ENCODE data around the gene DERL3. TPM values are rescaled to one million over a fixed set of nuclear protein-coding genes. Genes with fewer than 3 reads are reported as not detected.
"Not testable (repeated sequence)": the region's sequence is repeated elsewhere in the genome, so short reads cannot be mapped to it uniquely, and the experiment has no call there.

Gene DERL3
- total RNA-seq, 1 experiment from 2014 or later: 12.5 TPM

- H3K36me3 Mint-ChIP-seq: peaks cover 5% of the 10 kb centered on the region
- H3K4me3 Mint-ChIP-seq: no peak overlapping the region
- H3K4me1 Mint-ChIP-seq: peaks cover 18% of the 10 kb centered on the region
- H3K9me3 Mint-ChIP-seq: no peaks in the 10 kb centered on the region
- CTCF ChIA-PET: interaction anchor here (0.6 to 5.0 kb wide), 14 partner anchors 10 to 271 kb away, joined by 3 to 38 read pairs (median 4); partner anchors contain the start of genes C22orf15 and MIF
- H3K27me3 Mint-ChIP-seq (ENCODE audit: low read depth): no peaks in the 10 kb centered on the region; the same call in 1 of the 2 replicates
- DNase-seq (ENCODE audit: low spot score) (peak; percentile 60), ATAC-seq (peak; percentile 12)
- H3K27ac Mint-ChIP-seq: peak overlapping the region; percentile 18; the same call in 1 of the 2 replicates
- POLR2A ChIA-PET: interaction anchor here (1.2 kb wide), 1 partner anchor 32 kb away, joined by 5 read pairs; the partner anchor contains the start of gene MIF
- TF ChIP-seq GABPB1 (CRISPR knock-in tag; IDR thresholded peaks at IDR 0.05): no peak
- no peak for TF ChIP-seq KAT7 (CRISPR knock-in tag; IDR thresholded peaks at IDR 0.05; ENCODE audit: borderline replicate concordance)
- no peak for TF ChIP-seq SMAD3 (CRISPR knock-in tag; IDR thresholded peaks at IDR 0.05; ENCODE audit: borderline replicate concordance)
- TF ChIP-seq ZNF317 (CRISPR knock-in tag; IDR thresholded peaks at IDR 0.05; ENCODE audit: borderline replicate concordance, low read depth): no peak
- no peak for TF ChIP-seq SMAD4 (CRISPR knock-in tag; IDR thresholded peaks at IDR 0.05)
- TF ChIP-seq TCF7 (CRISPR knock-in tag; IDR thresholded peaks at IDR 0.05; ENCODE audit: low read depth): no peak
- TF ChIP-seq FOXK1 (CRISPR knock-in tag; IDR thresholded peaks at IDR 0.05): no peak
- no peak for TF ChIP-seq NFE2L1 (CRISPR knock-in tag; IDR thresholded peaks at IDR 0.05)
- TF ChIP-seq CBFB (CRISPR knock-in tag; IDR thresholded peaks at IDR 0.05; ENCODE audit: low read depth): no peak
- no peak for TF ChIP-seq ARID4B (CRISPR knock-in tag; IDR thresholded peaks at IDR 0.05; ENCODE audit: borderline replicate concordance)
- TF ChIP-seq STAT6 (CRISPR knock-in tag; conservative IDR thresholded peaks at IDR 0.05; ENCODE audit: low read depth): no peak
- no peak for TF ChIP-seq TP53 (CRISPR knock-in tag; IDR thresholded peaks at IDR 0.05)
- no peak for TF ChIP-seq ZNF219 (CRISPR knock-in tag; IDR thresholded peaks at IDR 0.05; ENCODE audit: borderline replicate concordance)
- TF ChIP-seq SOX15 (CRISPR knock-in tag; IDR thresholded peaks at IDR 0.05): no peak
- TF ChIP-seq AFF4 (CRISPR knock-in tag; IDR thresholded peaks at IDR 0.05; ENCODE audit: borderline replicate concordance): no peak
- no peak for TF ChIP-seq ATF2 (CRISPR knock-in tag; IDR thresholded peaks at IDR 0.05; ENCODE audit: borderline replicate concordance, low read depth)
- no peak for TF ChIP-seq ATF1 (CRISPR knock-in tag; IDR thresholded peaks at IDR 0.05)
- no peak for TF ChIP-seq ZNF281 (CRISPR knock-in tag; IDR thresholded peaks at IDR 0.05)
- TF ChIP-seq ESRRA (CRISPR knock-in tag; IDR thresholded peaks at IDR 0.05; ENCODE audit: borderline replicate concordance): no peak
Measured at GRCh38 chr22:23862103-23862502, 23.3 kb upstream of the DERL3 start.

- not testable (repeated sequence) for H3K4me3 Mint-ChIP-seq; H3K36me3 Mint-ChIP-seq; ATAC-seq; H3K27ac Mint-ChIP-seq; H3K27me3 Mint-ChIP-seq (ENCODE audit: low read depth); DNase-seq (ENCODE audit: low spot score); H3K9me3 Mint-ChIP-seq
- H3K4me1 Mint-ChIP-seq: peaks cover 26% of the 10 kb centered on the region
- POLR2A ChIA-PET: interaction anchor here (0.7 kb wide), 1 partner anchor 327 kb away, joined by 5 read pairs; no protein-coding TSS in a partner anchor
- CTCF ChIA-PET: interaction anchor here (1.9 to 5.0 kb wide), 2 partner anchors 11 to 89 kb away, joined by 6 to 38 read pairs; no protein-coding TSS in a partner anchor
Measured at GRCh38 chr22:23860187-23860586, 21.4 kb upstream of the DERL3 start.

All from WTC11 (cell line).